NCI-H146 treated with DMSO at 0.1 percent for 48 hours (cell line): ENCODE measurements around the gene PHKA1.
A peak's percentile ranks its signal among the peaks of the same experiment; 100 is the strongest.
"Not testable (repeated sequence)": the region's sequence is repeated elsewhere in the genome, so short reads cannot be mapped to it uniquely, and the experiment has no call there.

Source experiments
- DNase-seq: peaks from one replicate; lab custom pipeline; 2025; ENCODE audit not compliant: unreplicated experiment; lab: John Stamatoyannopoulos, UW

PHKA1 gene

GRCh38 chrX:72573158-72573511 is 141.0 kb downstream of the PHKA1 start:
- no peak for DNase-seq

GRCh38 chrX:72572248-72573157 is 141.6 kb downstream of the PHKA1 start, which contains the start of gene HDAC8:
Gene HDAC8 (minus strand): TSS chrX:72572843. CDS start chrX:72572761, 82 bp downstream.
- DNase-seq: peak; percentile 79

GRCh38 chrX:72569786-72570185 is 144.3 kb downstream of the PHKA1 start:
- DNase-seq: no peak

GRCh38 chrX:72568406-72569092 is 145.6 kb downstream of the PHKA1 start:
- no peak for DNase-seq

DNA sequence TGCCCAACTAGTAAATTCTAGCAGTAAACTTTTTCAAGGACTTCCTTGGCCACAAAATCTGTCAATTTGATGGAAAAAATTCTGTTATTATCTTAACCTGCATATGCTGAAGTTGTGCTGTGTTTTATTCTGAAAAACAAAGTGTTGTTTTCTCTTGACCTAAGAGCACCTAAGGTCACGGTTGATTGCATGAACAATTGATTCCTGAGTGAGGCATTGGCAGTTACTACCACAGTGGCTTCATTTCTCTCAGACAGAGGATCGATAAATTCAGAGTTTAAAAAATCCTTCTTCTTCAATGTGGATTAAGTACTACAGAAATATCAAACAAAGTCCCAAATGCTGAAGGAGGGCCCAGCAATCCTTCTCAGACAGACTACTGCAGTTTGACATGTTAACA is 147.7 kb downstream of the PHKA1 start:
- DNase-seq: no peak

DNA sequence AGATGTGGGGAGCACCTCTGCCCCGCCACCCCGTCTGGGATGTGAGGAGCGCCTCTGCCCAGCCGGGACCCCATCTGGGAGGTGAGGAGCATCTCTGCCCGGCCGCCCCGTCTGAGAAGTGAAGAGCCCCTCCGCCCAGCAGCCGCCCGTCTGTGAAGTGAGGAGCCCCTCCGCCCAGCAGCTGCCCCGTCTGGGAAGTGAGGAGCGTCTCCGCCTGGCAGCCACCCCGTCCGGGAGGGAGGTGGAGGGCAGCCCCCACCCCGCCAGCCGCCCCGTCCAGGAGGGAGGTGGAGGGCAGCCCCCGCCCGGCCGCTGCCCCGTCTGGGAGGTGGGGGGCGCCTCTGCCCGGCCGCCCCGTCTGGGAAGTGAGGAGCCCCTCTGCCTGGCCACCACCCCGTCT is 154.5 kb downstream of the PHKA1 start:
- DNase-seq: not testable (repeated sequence)

GRCh38 chrX:72554448-72555140 is 159.5 kb downstream of the PHKA1 start:
- no peak for DNase-seq

GRCh38 chrX:72552443-72552842 is 161.7 kb downstream of the PHKA1 start:
- not testable (repeated sequence) for DNase-seq

- DNase-seq: no peak
These were observed 168.1 kb downstream of the PHKA1 start for GRCh38 chrX:72545990-72546389.

- DNase-seq: peak; percentile 16
These were observed 173.8 kb downstream of the PHKA1 start for GRCh38 chrX:72540318-72540717.

DNA sequence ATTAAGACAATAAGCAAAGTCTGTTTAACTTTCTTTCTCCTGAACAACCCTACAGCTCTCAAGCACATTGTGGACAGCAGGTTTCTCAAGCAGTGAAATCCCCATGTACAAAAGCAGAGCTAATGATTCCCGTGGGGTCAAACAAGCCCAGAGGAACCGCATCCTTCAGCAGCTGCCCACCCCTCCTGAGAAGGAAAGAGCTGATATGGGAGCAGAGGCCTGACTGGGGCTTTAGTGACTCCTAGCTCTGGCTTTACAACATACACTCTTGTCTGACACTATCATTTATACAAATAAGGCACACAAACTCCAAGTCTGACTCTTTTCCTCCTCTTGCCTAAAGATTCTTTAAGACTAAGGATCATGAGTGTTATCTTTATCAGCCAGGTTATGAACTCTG is 174.3 kb downstream of the PHKA1 start:
- DNase-seq: no peak

DNA sequence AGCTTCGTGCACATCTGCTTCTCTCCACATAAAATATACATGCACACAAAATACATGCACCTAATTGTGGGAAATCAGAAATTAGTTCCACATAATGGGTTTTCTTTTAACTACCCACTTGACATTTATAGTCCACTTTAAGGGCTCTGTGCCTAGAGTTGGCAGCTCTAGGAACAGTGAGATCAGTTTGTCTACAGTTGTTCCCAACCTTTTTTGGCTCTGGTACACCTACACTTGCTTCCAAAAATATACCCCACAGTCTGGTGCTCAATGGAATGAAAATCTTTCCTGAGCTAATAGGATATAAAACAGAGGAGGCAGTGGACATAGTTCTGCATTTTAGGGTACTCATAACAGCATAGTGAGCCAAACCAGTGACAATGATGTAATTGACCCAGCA is 177.6 kb downstream of the PHKA1 start:
- DNase-seq: no peak

DNA sequence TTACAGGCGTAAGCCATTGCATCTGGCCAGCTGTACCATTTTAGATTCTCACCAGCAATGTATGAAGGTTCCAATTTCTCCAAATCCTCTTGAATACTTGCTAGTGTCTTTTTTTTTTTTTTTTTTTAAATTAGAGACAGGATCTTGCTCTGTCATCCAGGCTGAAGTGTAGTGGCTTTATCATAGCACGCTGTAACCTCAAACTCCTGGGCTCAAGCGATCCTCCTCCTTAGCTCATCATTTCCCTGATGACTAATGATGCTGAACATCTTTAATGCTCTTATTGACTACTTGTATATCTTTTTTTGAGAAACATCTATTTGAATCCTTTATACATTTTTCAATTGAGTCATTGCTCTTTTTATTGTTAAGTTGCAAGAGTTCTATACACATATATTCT is 181.7 kb downstream of the PHKA1 start:
- DNase-seq: no peak
